MM.1S (cell line): ENCODE measurements around the gene ANKDD1A.

Experiments
- DNase-seq: peaks from one replicate; pipeline ENCODE4 v3.0.0-alpha.2; 2015
- H2AFZ ChIP-seq: fragments of 300-600 bp; sonication (generic); 2 replicates; pipeline ENCODE4 v1.6.0; 2016; ENCODE audit warnings: antibody characterized with exemption, low read length
- H3F3A ChIP-seq: fragments of 300-600 bp; sonication (generic); 2 replicates; pipeline ENCODE4 v1.6.1; 2016; ENCODE audit warnings: mild to moderate bottlenecking, antibody characterized with exemption, low read length, moderate library complexity, mixed read lengths; ENCODE audit not compliant: insufficient read depth
- H3K27ac ChIP-seq: fragments of 300-600 bp; sonication (generic); 2 replicates; pipeline ENCODE4 v1.5.1; 2016; ENCODE audit warnings: mild to moderate bottlenecking, low read length
- H3K27me3 ChIP-seq: fragments of 300-600 bp; sonication (generic); replicated peaks from 2 replicates; pipeline ENCODE4 v1.6.0; 2016; ENCODE audit warnings: low read length; ENCODE audit not compliant: insufficient read depth
- H3K36me3 ChIP-seq: fragments of 300-600 bp; sonication (generic); replicated peaks from 2 replicates; pipeline ENCODE4 v1.6.1; 2016; ENCODE audit warnings: mild to moderate bottlenecking, low read length, mixed read lengths; ENCODE audit not compliant: insufficient read depth
- H3K4me1 ChIP-seq: fragments of 300-600 bp; sonication (generic); 2 replicates; pipeline ENCODE4 v1.6.1; 2016; ENCODE audit warnings: low read length, mixed read lengths
- H3K4me2 ChIP-seq: fragments of 300-600 bp; sonication (generic); 2 replicates; pipeline ENCODE4 v1.6.0; 2016; ENCODE audit warnings: low read depth, low read length
- H3K4me3 ChIP-seq: fragments of 300-600 bp; sonication (generic); 2 replicates; pipeline ENCODE4 v1.5.1; 2016; ENCODE audit warnings: low read length, mixed read lengths
- H3K79me2 ChIP-seq: fragments of 300-600 bp; sonication (generic); 2 replicates; pipeline ENCODE4 v1.6.1; 2016; ENCODE audit warnings: mixed run types, low read length, mixed read lengths
- H3K9ac ChIP-seq: fragments of 300-600 bp; sonication (generic); 2 replicates; pipeline ENCODE4 v1.6.1; 2016; ENCODE audit warnings: low read length, mixed read lengths
- H3K9me2 ChIP-seq: fragments of 300-600 bp; sonication (generic); replicated peaks from 2 replicates; pipeline ENCODE4 v1.6.1; 2016; ENCODE audit warnings: mild to moderate bottlenecking, low read length, mixed read lengths; ENCODE audit not compliant: insufficient read depth
- H3K9me3 ChIP-seq: fragments of 300-600 bp; sonication (generic); replicated peaks from 2 replicates; pipeline ENCODE4 v1.6.1; 2016; ENCODE audit warnings: mild to moderate bottlenecking, low read length, mixed read lengths; ENCODE audit not compliant: insufficient read depth
- H4K20me1 ChIP-seq: fragments of 300-600 bp; sonication (generic); 2 replicates; pipeline ENCODE4 v1.6.1; 2016; ENCODE audit warnings: mild to moderate bottlenecking, low read length, moderate library complexity, mixed read lengths; ENCODE audit not compliant: insufficient read depth
- CTCF ChIP-seq: fragments of 300-600 bp; sonication (generic); IDR thresholded peaks from 2 replicates; pipeline ENCODE4 v1.5.1; 2016; ENCODE audit warnings: antibody characterized with exemption, low read length, mixed read lengths
- EZH2 ChIP-seq: fragments of 300-600 bp; sonication (generic); optimal IDR thresholded peaks from 2 replicates; pipeline ENCODE3; 2017; ENCODE audit warnings: low read depth, mild to moderate bottlenecking, antibody characterized with exemption, low read length, mixed read lengths
- EZH2phosphoT487 ChIP-seq: fragments of 300-600 bp; sonication (generic); IDR thresholded peaks from 2 replicates; pipeline ENCODE4 v1.6.1; 2018; ENCODE audit warnings: antibody characterized with exemption, low read length

The ANKDD1A gene

GRCh38 chr15:64883997-64884511, 27.6 kb upstream of the ANKDD1A start:
- Histone ChIP-seq H3K36me3 (no peaks in the 10 kb centered on the region), H3F3A (no peaks in the 10 kb centered on the region; the same call in 1 of the 2 replicates), H3K79me2 (no peaks in the 10 kb centered on the region), H3K4me1 (peaks cover 25% of the 10 kb centered on the region), H3K9me2 (no peaks in the 10 kb centered on the region), H3K4me3 (no peak overlapping the region), H2AFZ (no peak overlapping the region), H4K20me1 (no peaks in the 10 kb centered on the region), H3K27me3 (no peaks in the 10 kb centered on the region), H3K9ac (no peak overlapping the region), H3K4me2 (no peak overlapping the region), H3K27ac (peak overlapping the region; percentile 30; the same call in 1 of the 2 replicates), H3K9me3 (no peaks in the 10 kb centered on the region)
- no peak for DNase-seq
- TF ChIP-seq CTCF (no peak), EZH2 (no peak), EZH2phosphoT487 (no peak)

- TF ChIP-seq EZH2phosphoT487 (no peak), EZH2 (no peak), CTCF (no peak)
- Histone ChIP-seq H3K36me3 (no peaks in the 10 kb centered on the region), H3K9ac (no peak overlapping the region), H4K20me1 (no peaks in the 10 kb centered on the region), H3F3A (no peaks in the 10 kb centered on the region; the same call in 1 of the 2 replicates), H3K9me3 (no peaks in the 10 kb centered on the region), H3K27ac (no peak overlapping the region), H3K9me2 (no peaks in the 10 kb centered on the region), H2AFZ (no peak overlapping the region), H3K4me2 (no peak overlapping the region), H3K79me2 (no peaks in the 10 kb centered on the region), H3K4me3 (no peak overlapping the region), H3K27me3 (no peaks in the 10 kb centered on the region), H3K4me1 (peaks cover 25% of the 10 kb centered on the region)
- no peak for DNase-seq
Measured at GRCh38 chr15:64884679-64885078, 27.0 kb upstream of the ANKDD1A start.

- H3K9me2 ChIP-seq, result no peaks in the 10 kb centered on the region
- H3K36me3 ChIP-seq, result no peaks in the 10 kb centered on the region
- TF ChIP-seq EZH2, result no peak
- no peak for TF ChIP-seq CTCF
- no peak for TF ChIP-seq EZH2phosphoT487
- peaks cover 15% of the 10 kb centered on the region for H3F3A ChIP-seq
- DNase-seq, result no peak
- no peak overlapping the region for H3K9ac ChIP-seq
- peaks cover 35% of the 10 kb centered on the region for H3K4me1 ChIP-seq
- no peak overlapping the region for H3K4me2 ChIP-seq
- no peaks in the 10 kb centered on the region for H3K79me2 ChIP-seq
- no peaks in the 10 kb centered on the region for H3K27me3 ChIP-seq
- H2AFZ ChIP-seq, result no peak overlapping the region
- no peak overlapping the region for H3K27ac ChIP-seq
- H3K4me3 ChIP-seq, result no peak overlapping the region
- no peaks in the 10 kb centered on the region for H3K9me3 ChIP-seq
- H4K20me1 ChIP-seq, result no peaks in the 10 kb centered on the region
Measured at GRCh38 chr15:64888336-64888735, 23.4 kb upstream of the ANKDD1A start.
